ENCODE measurements around the gene DBN1. TPM values are rescaled to one million over a fixed set of nuclear protein-coding genes. Genes with fewer than 3 reads are reported as not detected.

Gene DBN1
- total and polyA plus RNA-seq, 2 of the 8 experiments (the other 6 are each of a cell fraction or from before 2014, with no cell fraction given) = 168 to 333 TPM

- Histone ChIP-seq H3K79me1 (ENCODE audit: low read depth, low read length) (peaks cover 24% of the 10 kb centered on the region), H3K18ac (ENCODE audit: extremely low read depth, low read length) (peak overlapping the region; percentile 98), H3K23ac (ENCODE audit: insufficient read length) (no peak overlapping the region), H3K27ac (ENCODE audit: low read depth, low read length) (peak overlapping the region; percentile 90), H3K4me1 (replicated peaks in 1 of 4; ENCODE audit: control insufficient read depth in 3 of 4, insufficient read depth in 4 of 4, low read length in 3 of 4) (peaks cover 11 to 46% (median 39%) of the 10 kb centered on the region in 4 experiments), H3K23me2 (ENCODE audit: low read depth, low read length) (peaks cover 3% of the 10 kb centered on the region), H4K91ac (replicated peaks; ENCODE audit: insufficient read length, low read length) (peak overlapping the region; percentile 96), H3K36me3 (ENCODE audit: control insufficient read depth in 2 of 4, insufficient read depth in 4 of 4, low read length in 3 of 4) (peaks cover 11 to 33% (median 16%) of the 10 kb centered on the region in 4 experiments), H3K4me3 (ENCODE audit: extremely low read depth in 1 of 4, insufficient read depth in 2 of 4, low read depth in 3 of 4, low read length in 4 of 4) (peak overlapping the region; percentile 78 to 96 (median 88)), H3K79me2 (ENCODE audit: control insufficient read depth in 1 of 2, insufficient read depth in 2 of 2, low read length in 2 of 2) (peaks cover 14 to 47% of the 10 kb centered on the region in 2 experiments), H2BK15ac (ENCODE audit: low read length) (no peak overlapping the region), H2AFZ (ENCODE audit: low read length) (no peak overlapping the region), H3K27me3 (replicated peaks in 1 of 4; ENCODE audit: control insufficient read depth in 3 of 4, extremely low read depth in 1 of 4, insufficient read depth in 3 of 4, low read length in 3 of 4) (no peaks in the 10 kb centered on the region), H4K5ac (ENCODE audit: insufficient read length, low read depth, low read length) (peak overlapping the region; percentile 88), H2AK5ac (ENCODE audit: low read depth, low read length) (0 out of 2 replicates have a peak overlapping the region, but pooled peaks have one; percentile 66), H4K20me1 (replicated peaks in 1 of 2; ENCODE audit: control insufficient read depth in 1 of 2, insufficient read depth in 2 of 2, low read length in 2 of 2) (peaks cover 31 to 32% of the 10 kb centered on the region in 2 experiments), H3K9ac (replicated peaks in 1 of 4; ENCODE audit: extremely low read depth in 1 of 4, low read depth in 3 of 4, low read length in 3 of 4) (peak overlapping the region; percentile 89 to 100 (median 92)), H2BK12ac (ENCODE audit: low read depth, low read length) (no peak overlapping the region), H4K8ac (ENCODE audit: extremely low read depth, insufficient read depth, low read length) (peak overlapping the region; percentile 98; the same call in 1 of the 2 replicates), H3K56ac (replicated peaks; ENCODE audit: insufficient read length, low read depth, low read length) (peak overlapping the region; percentile 95), H3K4me2 (ENCODE audit: insufficient read depth in 1 of 2, low read depth in 2 of 2, low read length in 2 of 2) (peak overlapping the region; percentile 76 to 78), H2BK120ac (replicated peaks; ENCODE audit: low read depth, low read length) (no peak overlapping the region), H2BK5ac (ENCODE audit: low read depth, low read length) (peak overlapping the region; percentile 97; the same call in 1 of the 2 replicates), H3K9me3 (ENCODE audit: insufficient read depth in 2 of 2, low read depth in 1 of 2, low read length in 1 of 2) (no peaks in the 10 kb centered on the region), H2BK20ac (ENCODE audit: low read length) (no peak overlapping the region), H3K14ac (ENCODE audit: insufficient read length) (no peak overlapping the region), H3K4ac (replicated peaks; ENCODE audit: insufficient read length, low read depth, low read length) (peak overlapping the region; percentile 95)
- CTCF ChIA-PET (ENCODE audit: partially characterized antibody) = interaction anchor here (0.7 to 7.9 kb wide), 8 partner anchors 8 to 82 kb away, joined by 3 to 64 read pairs (median 9); no protein-coding TSS in a partner anchor
- WGBS, 2 experiments (ENCODE audit: extremely low coverage in 1 of 2, insufficient coverage in 1 of 2, insufficient read length in 1 of 2, insufficient replicate concordance in 2 of 2, low coverage in 1 of 2, low lambda C conversion rate in 2 of 2, missing lambda C conversion rate in 1 of 2) = 0% methylated on average over 6 of the region's 93 CpGs; no CpG with 5 or more reads in 1 of the 2 experiments
- POLR2A ChIA-PET (ENCODE audit: partially characterized antibody) = interaction anchor here (0.7 to 67.5 kb wide), 10 partner anchors 4 to 162 kb away, joined by 3 to 3349 read pairs (median 5); partner anchors contain the start of genes B4GALT7, DBN1, DDX41 and DOK3
- FAIRE-seq = no peak
- DNase-seq (ENCODE audit: low read depth in 1 of 2, low spot score in 2 of 2) = no peak
- TF ChIP-seq KDM4A (IDR thresholded peaks at IDR 0.05; ENCODE audit: low read depth, low read length, severe bottlenecking) (no peak), CTCF (IDR thresholded peaks at IDR 0.05; ENCODE audit: control extremely low read depth in 1 of 3, insufficient read depth in 1 of 3, low read depth in 1 of 3, low read length in 3 of 3) (no peak), HDAC6 (IDR thresholded peaks at IDR 0.05; ENCODE audit: low read depth, low read length) (no peak), SAP30 (IDR thresholded peaks at IDR 0.05; ENCODE audit: insufficient read depth, insufficient replicate concordance, low read length) (peak; percentile 47), SRF (IDR thresholded peaks at IDR 0.05; ENCODE audit: low read depth, low read length) (no peak), KDM5A (IDR thresholded peaks at IDR 0.05; ENCODE audit: low read length) (no peak), TAF7 (optimal IDR thresholded peaks at IDR 0.05; ENCODE audit: borderline replicate concordance, low read depth, low read length) (no peak)
Measured at GRCh38 chr5:177472460-177473442, 683 bp downstream of the DBN1 start.
